ENCODE results near the gene CHST2. TPM values are rescaled to one million over a fixed set of nuclear protein-coding genes. Genes with fewer than 3 reads are reported as not detected.
"Not testable (repeated sequence)": the region's sequence is repeated elsewhere in the genome, so short reads cannot be mapped to it uniquely, and the experiment has no call there.

Gene CHST2
- total and polyA plus RNA-seq, 4 donors = 0.11 to 48.7 (median 0.93) TPM

DNA sequence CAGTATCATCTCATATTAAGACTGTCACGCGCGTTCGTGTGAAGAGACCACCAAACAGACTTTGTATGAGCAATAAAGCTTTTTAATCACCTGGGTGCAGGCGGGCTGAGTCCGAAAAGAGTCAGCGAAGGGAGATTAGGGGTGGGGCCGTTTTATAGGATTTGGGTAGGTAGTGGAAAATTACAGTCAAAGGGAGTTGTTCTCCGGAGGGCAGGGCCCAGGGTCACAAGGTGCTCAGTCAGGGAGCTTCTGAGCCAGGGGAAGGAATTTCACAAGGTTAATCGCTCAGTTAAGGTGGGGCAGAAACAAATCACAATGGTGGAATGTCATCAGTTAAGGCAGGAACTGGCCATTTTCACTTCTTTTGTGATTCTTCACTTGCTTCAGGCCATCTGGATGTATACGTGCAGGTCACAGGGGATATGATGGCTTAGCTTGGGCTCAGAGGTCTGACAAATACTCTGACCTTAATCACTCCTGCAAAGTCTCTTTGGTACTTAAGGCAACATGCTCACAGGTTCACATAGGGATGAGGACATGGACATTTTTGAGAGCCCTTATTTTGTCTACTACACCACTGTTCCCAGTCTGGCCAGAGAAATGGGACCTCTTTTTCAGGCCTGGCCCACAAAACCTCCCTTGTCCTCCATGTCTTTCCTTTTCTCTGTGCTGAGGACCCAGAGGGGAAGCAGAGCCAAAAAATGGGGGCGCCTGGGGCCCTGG lies 47.1 kb upstream of the CHST2 start:
- H3K9ac ChIP-seq (ENCODE audit: low read depth in 1 of 2, low read length in 2 of 2); H3K9me3 ChIP-seq (ENCODE audit: control insufficient read depth in 4 of 4, low read length in 3 of 4); H3K27me3 ChIP-seq (ENCODE audit: control insufficient read depth in 4 of 4, insufficient read depth in 4 of 4, low read length in 3 of 4); H3K4me3 ChIP-seq (ENCODE audit: low read depth in 1 of 3, low read length in 3 of 3); H3K4me1 ChIP-seq (ENCODE audit: control insufficient read depth in 4 of 4, insufficient read depth in 4 of 4, low read length in 3 of 4); DNase-seq (ENCODE audit: low spot score); H3K36me3 ChIP-seq (ENCODE audit: control insufficient read depth in 4 of 4, insufficient read depth in 3 of 4, low read depth in 1 of 4, low read length in 3 of 4); H3K27ac ChIP-seq (ENCODE audit: low read depth in 1 of 2, low read length in 2 of 2): not testable (repeated sequence)
- WGBS = 90% methylated on average over 12 of the region's 12 CpGs

DNA sequence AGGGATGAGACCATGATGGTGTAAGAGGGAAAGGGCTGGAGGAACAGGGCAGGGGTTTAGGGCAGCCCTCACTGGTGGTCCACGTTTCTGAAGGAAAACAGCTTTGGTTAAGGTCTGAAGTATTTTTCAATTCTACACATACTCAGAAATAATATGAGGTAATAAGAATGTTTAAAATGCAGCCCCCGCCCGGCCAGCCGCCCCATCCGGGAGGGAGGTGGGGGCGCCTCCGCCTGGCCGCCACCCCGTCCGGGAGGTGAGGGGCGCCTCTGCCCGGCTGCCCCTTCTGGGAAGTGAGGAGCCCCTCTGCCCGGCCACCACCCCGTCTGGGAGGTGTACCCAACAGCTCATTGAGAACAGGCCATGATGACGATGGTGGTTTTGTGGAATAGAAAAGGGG lies 46.0 kb upstream of the CHST2 start:
- not testable (repeated sequence) for H3K9me3 ChIP-seq (ENCODE audit: control insufficient read depth in 4 of 4, low read length in 3 of 4); H3K27ac ChIP-seq (ENCODE audit: low read depth in 1 of 2, low read length in 2 of 2); H3K27me3 ChIP-seq (ENCODE audit: control insufficient read depth in 4 of 4, insufficient read depth in 4 of 4, low read length in 3 of 4); DNase-seq (ENCODE audit: low spot score); H3K9ac ChIP-seq (ENCODE audit: low read depth in 1 of 2, low read length in 2 of 2); H3K4me3 ChIP-seq (ENCODE audit: low read depth in 1 of 3, low read length in 3 of 3); H3K36me3 ChIP-seq (ENCODE audit: control insufficient read depth in 4 of 4, insufficient read depth in 3 of 4, low read depth in 1 of 4, low read length in 3 of 4); H3K4me1 ChIP-seq (ENCODE audit: control insufficient read depth in 4 of 4, insufficient read depth in 4 of 4, low read length in 3 of 4)
- WGBS = 94% methylated on average over 13 of the region's 15 CpGs

DNA sequence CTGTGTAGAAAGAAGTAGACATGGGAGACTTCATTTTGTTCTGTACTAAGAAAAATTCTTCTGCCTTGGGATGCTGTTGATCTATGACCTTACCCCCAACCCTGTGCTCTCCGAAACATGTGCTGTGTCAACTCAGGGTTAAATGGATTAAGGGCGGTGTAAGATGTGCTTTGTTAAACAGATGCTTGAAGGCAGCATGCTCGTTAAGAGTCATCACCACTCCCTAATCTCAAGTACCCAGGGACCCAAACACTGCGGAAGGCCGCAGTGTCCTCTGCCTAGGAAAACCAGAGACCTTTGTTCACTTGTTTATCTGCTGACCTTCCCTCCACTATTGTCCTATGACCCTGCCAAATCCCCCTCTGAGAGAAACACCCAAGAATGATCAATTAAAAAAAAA lies 45.6 kb upstream of the CHST2 start:
- H3K27me3 ChIP-seq (ENCODE audit: control insufficient read depth in 4 of 4, insufficient read depth in 4 of 4, low read length in 3 of 4); H3K27ac ChIP-seq (ENCODE audit: low read depth in 1 of 2, low read length in 2 of 2); DNase-seq (ENCODE audit: low spot score); H3K9me3 ChIP-seq (ENCODE audit: control insufficient read depth in 4 of 4, low read length in 3 of 4); H3K4me1 ChIP-seq (ENCODE audit: control insufficient read depth in 4 of 4, insufficient read depth in 4 of 4, low read length in 3 of 4); H3K4me3 ChIP-seq (ENCODE audit: low read depth in 1 of 3, low read length in 3 of 3); H3K36me3 ChIP-seq (ENCODE audit: control insufficient read depth in 4 of 4, insufficient read depth in 3 of 4, low read depth in 1 of 4, low read length in 3 of 4); H3K9ac ChIP-seq (ENCODE audit: low read depth in 1 of 2, low read length in 2 of 2): not testable (repeated sequence)
- 91% methylated on average over 5 of the region's 5 CpGs for WGBS

DNA sequence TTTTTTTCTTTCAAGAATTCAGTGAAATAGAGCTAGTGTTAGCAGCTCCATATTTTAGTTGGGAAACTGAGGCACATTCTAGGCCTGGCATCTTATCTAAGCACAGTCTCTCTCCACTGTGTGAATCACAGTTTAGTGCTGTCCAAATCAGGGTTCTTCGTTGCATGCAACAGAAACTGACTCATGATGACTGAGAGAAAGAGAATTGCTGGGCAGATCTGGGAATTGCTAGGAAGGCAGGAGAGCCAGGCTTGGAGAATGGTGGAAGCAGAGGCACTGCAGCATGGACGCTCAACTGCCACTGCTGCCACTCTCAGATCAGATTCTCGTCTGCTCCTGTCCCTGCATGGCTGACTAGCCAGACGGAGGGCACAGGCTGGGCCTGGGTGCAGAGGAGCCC lies 40.7 kb upstream of the CHST2 start:
- H3K9ac ChIP-seq (ENCODE audit: low read depth in 1 of 2, low read length in 2 of 2) = no peak overlapping the region
- no peaks in the 10 kb centered on the region for H3K36me3 ChIP-seq (ENCODE audit: control insufficient read depth in 4 of 4, insufficient read depth in 3 of 4, low read depth in 1 of 4, low read length in 3 of 4)
- TF ChIP-seq, protein P1, sequence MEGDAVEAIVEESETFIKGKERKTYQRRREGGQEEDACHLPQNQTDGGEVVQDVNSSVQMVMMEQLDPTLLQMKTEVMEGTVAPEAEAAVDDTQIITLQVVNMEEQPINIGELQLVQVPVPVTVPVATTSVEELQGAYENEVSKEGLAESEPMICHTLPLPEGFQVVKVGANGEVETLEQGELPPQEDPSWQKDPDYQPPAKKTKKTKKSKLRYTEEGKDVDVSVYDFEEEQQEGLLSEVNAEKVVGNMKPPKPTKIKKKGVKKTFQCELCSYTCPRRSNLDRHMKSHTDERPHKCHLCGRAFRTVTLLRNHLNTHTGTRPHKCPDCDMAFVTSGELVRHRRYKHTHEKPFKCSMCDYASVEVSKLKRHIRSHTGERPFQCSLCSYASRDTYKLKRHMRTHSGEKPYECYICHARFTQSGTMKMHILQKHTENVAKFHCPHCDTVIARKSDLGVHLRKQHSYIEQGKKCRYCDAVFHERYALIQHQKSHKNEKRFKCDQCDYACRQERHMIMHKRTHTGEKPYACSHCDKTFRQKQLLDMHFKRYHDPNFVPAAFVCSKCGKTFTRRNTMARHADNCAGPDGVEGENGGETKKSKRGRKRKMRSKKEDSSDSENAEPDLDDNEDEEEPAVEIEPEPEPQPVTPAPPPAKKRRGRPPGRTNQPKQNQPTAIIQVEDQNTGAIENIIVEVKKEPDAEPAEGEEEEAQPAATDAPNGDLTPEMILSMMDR (IDR thresholded peaks at IDR 0.05; ENCODE audit: low read depth, low read length, missing input control) = no peak
- TF ChIP-seq HNF4A (conservative IDR thresholded peaks at IDR 0.05) (no peak), ZBTB33 (IDR thresholded peaks at IDR 0.05) (no peak), HNF4G (IDR thresholded peaks at IDR 0.05) (no peak), YY1 (IDR thresholded peaks at IDR 0.05) (no peak), FOXA2 (IDR thresholded peaks at IDR 0.05) (no peak), RAD21 (IDR thresholded peaks at IDR 0.05) (no peak), TAF1 (conservative IDR thresholded peaks at IDR 0.05) (no peak), SP1 (IDR thresholded peaks at IDR 0.05) (no peak), FOXA1 (IDR thresholded peaks at IDR 0.05) (no peak), GABPA (IDR thresholded peaks at IDR 0.05 in 1 of 2, conservative IDR thresholded peaks at IDR 0.05 in 1 of 2) (no peak), MAX (IDR thresholded peaks at IDR 0.05) (no peak), RXRA (IDR thresholded peaks at IDR 0.05) (no peak)
- TF ChIP-seq, protein P2, sequence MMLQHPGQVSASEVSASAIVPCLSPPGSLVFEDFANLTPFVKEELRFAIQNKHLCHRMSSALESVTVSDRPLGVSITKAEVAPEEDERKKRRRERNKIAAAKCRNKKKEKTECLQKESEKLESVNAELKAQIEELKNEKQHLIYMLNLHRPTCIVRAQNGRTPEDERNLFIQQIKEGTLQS (IDR thresholded peaks at IDR 0.05) = no peak
- TF ChIP-seq, protein P3, sequence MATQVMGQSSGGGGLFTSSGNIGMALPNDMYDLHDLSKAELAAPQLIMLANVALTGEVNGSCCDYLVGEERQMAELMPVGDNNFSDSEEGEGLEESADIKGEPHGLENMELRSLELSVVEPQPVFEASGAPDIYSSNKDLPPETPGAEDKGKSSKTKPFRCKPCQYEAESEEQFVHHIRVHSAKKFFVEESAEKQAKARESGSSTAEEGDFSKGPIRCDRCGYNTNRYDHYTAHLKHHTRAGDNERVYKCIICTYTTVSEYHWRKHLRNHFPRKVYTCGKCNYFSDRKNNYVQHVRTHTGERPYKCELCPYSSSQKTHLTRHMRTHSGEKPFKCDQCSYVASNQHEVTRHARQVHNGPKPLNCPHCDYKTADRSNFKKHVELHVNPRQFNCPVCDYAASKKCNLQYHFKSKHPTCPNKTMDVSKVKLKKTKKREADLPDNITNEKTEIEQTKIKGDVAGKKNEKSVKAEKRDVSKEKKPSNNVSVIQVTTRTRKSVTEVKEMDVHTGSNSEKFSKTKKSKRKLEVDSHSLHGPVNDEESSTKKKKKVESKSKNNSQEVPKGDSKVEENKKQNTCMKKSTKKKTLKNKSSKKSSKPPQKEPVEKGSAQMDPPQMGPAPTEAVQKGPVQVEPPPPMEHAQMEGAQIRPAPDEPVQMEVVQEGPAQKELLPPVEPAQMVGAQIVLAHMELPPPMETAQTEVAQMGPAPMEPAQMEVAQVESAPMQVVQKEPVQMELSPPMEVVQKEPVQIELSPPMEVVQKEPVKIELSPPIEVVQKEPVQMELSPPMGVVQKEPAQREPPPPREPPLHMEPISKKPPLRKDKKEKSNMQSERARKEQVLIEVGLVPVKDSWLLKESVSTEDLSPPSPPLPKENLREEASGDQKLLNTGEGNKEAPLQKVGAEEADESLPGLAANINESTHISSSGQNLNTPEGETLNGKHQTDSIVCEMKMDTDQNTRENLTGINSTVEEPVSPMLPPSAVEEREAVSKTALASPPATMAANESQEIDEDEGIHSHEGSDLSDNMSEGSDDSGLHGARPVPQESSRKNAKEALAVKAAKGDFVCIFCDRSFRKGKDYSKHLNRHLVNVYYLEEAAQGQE (IDR thresholded peaks at IDR 0.05) = no peak
- DNase-seq (ENCODE audit: low spot score) = no peak
- 92% methylated on average over 4 of the region's 4 CpGs for WGBS
- no peaks in the 10 kb centered on the region for H3K4me1 ChIP-seq (ENCODE audit: control insufficient read depth in 4 of 4, insufficient read depth in 4 of 4, low read length in 3 of 4)
- H3K27ac ChIP-seq (ENCODE audit: low read depth in 1 of 2, low read length in 2 of 2) = no peak overlapping the region
- peaks cover 0 to 3% (median 0%) of the 10 kb centered on the region in 4 donors for H3K27me3 ChIP-seq (ENCODE audit: control insufficient read depth in 4 of 4, insufficient read depth in 4 of 4, low read length in 3 of 4)
- no peak overlapping the region for H3K4me3 ChIP-seq (ENCODE audit: low read depth in 1 of 3, low read length in 3 of 3)
- H3K9me3 ChIP-seq (ENCODE audit: control insufficient read depth in 4 of 4, low read length in 3 of 4) = no peaks in the 10 kb centered on the region

Data from liver (tissue), 9 donors.